GM19438 (cell line): ENCODE measurements around the gene TPX2.

ENCODE experiments used
- ATAC-seq: cut with Tn5 transposase; IDR thresholded peaks from one replicate; pipeline ENCODE4 v1.9.1; 2021; ENCODE audit warnings: low read depth; ENCODE audit not compliant: unreplicated experiment

The TPX2 gene

DNA sequence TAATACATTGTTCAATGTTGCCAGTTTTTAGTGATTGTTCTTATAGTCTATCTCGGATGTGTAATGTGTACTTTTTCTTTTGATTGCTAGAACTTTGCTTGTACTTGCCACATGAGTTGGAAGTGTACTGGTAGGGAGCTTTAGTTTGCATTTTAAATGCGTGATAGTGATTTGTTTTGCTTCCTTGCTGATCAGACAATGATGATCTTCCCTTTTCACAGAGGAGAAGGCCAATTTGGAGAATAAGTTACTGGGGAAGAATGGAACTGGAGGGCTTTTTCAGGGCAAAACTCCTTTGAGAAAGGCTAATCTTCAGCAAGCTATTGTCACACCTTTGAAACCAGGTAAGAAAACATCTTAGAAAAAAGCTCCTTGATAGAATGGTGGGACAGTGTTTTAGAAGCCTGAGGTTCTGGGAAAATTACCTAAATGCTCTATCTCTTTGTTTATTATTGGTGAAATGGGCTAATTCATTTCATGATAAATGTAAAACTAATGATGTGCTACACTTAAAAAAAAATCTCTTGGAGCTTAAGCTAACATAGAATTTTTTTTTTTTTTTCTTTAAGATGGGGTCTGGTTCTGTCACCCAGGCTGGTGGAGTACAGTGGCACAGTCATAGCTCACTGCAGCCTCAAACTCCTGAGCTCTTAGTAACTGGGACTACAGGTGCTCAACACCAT lies 20.9 kb downstream of the TPX2 start:
- no peak for ATAC-seq

DNA sequence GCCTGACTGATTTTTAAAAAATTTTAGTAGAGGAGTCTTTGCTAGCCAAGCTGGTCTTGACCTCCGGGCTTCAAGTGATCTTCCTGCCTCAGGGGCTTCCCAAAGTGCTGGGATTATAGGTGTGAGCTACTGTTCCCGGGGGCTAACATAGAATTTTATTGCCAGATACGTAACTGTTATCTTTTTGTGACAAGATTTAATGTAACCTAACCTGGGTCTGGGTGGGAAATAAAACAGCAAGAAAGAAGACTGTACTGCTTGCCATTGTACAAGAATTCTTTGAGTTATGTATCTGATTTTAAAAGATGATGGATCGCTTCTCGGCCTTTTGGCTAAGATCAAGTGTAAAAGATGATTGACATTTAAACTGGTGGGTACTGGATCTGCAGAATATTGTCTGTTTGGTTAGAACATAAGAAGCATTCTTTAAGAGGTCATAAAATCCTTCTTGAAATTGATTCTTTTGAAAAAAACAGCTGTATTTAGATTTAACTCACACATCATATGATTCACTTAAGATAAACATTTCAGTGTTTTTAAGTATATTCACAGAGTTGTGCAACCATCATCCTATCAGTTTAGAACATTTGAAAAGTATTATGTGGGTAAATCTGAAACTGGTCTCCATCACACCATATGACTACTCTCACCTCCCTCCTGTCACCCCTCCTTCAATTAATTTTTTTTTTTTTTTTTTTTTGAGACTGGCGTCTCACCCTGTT lies 21.6 kb downstream of the TPX2 start:
- ATAC-seq, result no peak

DNA sequence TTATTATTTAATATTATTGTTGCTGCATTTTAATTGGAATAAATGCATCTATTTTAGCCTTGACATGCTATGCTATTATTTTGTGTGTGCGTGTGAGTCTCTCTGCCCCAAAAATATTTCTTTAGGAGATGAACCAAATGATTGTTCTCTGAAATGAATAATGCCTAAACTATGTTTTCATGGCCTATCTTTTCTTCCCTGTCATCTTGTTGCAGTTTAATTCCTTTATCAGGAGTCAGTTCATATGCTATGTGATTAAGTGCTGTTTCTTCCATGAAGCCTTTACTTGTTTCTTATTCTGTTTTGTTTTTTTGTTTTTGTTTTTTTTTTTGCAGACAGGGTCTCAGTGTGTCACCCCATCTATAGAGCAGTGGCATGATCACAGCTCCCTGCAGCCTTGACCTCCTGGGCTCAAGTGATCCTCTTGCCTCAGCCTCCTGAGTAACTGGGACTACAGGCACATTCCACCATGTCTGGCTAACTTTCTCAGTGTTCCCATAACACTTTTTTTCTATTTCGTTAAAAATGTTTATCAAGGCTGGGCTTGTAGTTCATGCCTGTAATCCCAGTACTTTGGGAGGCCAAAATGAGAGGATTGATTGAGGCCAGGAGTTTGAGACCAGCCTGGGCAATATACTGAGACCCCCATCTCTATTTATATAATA lies 25.7 kb downstream of the TPX2 start:
- no peak for ATAC-seq

DNA sequence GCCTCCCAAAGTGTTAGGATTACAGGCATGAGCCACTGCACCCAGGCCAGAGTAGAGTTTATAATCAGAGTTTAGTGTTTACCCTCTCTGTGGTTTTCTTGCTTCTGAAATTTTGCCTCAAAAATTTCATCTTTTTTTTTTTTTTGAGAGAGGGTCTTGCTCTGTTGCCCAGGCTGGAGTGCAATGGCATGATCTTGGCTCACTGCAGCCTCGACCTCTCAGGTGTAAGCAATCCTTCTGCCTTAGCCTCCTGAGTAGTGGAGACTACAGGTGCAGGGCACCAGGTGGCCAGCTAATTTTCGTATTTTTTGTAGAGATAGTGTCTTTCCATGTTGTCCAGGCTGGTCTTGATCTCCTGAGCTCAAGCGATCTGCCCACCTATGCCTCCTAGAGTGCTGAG lies 28.7 kb downstream of the TPX2 start:
- ATAC-seq, result no peak

DNA sequence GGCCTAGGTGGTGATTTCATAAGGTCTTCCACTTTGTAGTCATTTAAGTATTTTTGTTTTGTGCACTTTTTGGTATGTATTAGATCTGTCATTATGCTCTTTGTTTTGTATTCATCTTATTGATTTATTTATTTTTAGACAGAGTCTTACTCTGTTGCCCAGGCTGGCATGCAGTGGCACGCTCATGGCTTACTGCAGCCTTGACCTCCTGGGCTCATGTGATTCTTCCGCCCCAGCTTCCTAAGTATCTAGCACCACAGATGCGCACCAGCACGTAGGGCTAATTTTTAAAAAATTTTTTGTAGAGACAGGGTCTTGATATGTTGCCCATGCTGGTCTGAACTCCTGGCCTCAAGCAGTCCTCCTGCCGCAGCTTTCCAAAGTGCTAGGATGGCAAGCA lies 30.6 kb downstream of the TPX2 start:
- no peak for ATAC-seq

DNA sequence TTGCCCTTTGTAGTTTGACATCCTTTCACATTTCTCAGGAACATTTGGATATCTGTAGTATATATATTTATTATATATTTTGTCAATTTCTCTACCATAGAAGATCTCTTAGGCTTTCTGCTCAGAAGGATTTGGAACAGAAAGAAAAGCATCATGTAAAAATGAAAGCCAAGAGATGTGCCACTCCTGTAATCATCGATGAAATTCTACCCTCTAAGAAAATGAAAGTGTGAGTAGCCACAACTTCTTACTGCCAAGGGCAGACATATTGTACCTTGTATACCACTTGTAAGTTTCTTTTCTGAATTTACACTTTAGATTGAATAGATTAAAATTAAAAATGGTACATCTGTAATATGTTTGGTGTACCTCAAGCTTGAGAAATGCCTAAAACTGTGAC lies 31.2 kb downstream of the TPX2 start:
- ATAC-seq, result no peak

DNA sequence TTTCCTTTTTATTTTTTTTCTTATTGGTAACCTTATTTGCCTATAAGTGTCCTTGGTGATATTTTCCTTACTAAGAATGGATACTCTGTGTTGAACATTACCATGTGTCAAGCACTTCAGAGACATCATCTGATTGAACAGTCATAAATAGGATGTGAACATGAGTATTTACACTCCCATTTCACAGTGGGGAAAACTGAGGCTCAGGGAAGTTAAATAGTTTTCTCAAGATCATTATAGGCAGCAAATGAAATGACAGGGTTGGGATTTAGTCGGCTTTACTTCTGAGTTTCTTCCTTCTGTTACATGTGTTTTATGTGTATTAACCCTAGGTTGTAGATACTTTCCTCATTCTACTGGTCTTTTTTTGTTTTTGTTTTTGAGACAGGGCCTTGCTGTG lies 35.3 kb downstream of the TPX2 start:
- no peak for ATAC-seq

DNA sequence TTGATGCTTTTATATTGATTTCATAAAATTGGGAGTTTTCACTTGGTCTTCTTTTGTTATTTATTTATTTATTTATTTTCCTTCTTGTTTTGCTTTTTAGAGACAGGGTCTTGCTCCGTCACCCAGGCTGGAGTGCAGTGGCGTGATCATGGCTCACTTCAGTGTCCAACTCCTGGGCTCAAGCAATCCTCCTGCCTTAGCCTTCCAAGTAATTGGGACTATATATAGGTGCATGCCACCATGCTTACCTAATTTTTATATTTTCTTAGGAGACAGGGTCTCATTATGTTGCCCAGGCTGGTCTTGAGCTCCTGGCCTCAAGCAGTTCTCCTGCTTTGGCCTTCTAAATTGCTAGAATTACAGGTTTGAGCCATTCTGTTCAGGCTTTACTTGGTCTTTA lies 41.7 kb downstream of the TPX2 start:
- no peak for ATAC-seq

DNA sequence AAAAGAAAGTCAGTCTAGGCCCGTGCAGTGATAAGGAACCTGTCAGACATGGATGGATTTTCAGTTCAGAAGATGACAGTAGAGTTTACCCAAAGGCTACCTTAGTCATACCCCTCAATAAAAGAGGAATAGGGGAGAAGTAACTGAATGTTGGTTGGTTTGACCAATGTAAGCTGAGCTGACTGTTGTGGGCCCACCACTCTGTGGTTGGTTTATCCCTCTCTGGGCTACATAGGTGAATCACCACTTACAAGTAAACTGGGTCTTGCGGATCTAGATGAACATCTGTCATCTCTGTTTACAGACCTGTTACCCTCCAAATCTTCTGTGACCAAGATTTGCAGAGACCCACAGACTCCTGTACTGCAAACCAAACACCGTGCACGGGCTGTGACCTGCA lies 42.9 kb downstream of the TPX2 start:
- ATAC-seq, result no peak

DNA sequence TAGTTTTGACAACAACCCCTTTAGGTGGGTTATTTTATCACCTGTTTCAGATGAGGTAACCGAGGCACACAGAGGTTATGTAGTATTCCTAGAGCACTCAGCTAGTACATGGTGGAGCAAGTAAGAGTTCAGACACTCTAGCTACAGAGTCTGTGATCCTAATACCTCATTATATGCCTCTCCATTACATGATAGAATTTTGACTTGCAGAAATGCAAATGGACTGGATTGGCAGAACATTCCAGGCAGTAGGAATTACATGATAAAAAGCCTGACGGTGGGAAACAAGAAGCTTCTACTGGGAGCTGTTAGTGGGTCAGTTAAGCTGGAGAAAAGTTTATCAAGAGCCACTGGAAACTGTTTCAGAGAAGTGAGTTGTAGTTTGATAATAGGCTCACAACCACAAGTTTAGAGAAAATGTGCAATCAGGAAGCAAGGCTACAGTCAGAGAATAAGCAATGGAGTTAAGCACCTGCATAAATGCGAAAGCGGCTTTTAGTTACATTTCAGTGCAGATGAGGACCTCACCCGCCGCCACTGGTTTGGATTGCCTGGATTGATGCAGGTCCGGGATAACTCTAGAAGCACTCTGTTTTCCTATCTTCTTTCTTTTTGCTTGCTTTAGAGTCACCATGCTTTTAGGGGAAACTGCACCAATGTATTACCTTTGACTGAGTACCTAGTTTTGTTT lies 45.4 kb downstream of the TPX2 start:
- no peak for ATAC-seq

DNA sequence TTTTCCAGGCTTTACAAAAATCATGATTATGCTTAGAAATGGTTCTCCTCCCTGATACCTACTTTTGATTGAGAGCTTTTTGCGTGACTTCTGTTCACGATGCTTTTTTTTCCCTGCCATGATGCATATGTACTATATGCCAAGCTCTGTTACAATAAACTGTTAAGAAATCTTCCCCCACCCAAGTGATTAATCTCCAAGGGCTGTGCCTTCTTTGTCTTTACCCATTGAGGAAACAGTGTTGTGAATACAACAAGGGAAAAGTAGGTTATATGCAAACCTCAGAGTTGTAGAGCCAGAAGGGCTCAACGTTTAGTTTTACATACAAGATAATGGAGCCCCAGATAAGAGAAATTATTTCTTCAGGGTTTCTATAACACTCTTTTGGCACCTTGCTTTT lies 46.0 kb downstream of the TPX2 start:
- no peak for ATAC-seq

DNA sequence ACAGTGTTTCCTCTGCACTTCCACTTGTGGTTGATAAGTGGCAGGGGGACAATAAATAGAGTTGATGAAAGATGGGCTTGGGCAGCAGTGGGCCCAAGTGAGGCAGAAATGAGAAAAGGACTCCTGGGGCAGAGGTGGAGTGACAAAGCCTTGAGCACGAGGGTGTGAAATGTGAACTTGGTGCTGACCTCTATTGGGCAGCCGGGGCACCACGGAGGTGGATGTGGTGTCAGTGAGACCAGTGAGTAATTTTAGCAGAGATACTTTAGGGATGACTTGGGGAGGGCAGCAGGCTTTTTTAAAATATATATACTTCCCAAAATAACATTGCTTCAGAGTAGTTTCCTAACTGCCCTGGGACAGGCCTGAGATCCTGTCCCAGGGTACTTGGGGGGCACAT lies 49.5 kb downstream of the TPX2 start:
- no peak for ATAC-seq

DNA sequence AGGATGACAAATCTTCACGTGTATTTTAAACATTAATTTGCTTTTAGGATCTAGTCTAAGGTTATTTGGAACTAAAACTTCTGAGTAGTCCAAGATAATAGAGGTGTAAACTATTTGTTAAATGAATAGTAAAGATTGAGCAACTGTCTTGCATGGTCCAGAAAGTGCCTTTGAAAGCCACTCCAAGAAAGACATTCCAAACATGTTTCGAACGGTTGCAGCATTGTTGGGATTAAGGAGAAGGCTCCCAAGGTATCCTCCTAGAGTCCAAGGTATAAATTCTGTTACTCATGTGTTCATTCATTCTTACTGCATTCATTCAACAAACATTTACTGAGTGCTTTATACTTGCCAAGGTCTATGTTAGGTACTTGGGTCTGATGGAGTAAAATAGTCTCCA lies 51.3 kb downstream of the TPX2 start:
- no peak for ATAC-seq

DNA sequence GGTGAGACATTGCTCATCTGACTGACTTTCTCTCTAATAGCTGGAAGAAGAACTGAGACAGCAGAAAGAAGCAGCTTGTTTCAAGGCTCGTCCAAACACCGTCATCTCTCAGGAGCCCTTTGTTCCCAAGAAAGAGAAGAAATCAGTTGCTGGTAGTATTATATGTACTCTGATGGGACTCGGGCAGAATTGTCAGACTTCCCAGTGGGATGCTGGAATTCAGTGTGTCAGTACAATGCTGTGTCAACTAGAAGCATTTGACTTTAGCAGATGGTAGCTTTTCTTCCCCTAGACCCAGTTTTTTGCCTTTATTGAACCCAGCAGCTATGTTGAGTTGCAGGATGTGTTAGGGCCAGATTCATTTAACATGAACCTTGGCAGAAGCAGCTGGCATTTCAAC lies 58.3 kb downstream of the TPX2 start:
- ATAC-seq, result no peak

DNA sequence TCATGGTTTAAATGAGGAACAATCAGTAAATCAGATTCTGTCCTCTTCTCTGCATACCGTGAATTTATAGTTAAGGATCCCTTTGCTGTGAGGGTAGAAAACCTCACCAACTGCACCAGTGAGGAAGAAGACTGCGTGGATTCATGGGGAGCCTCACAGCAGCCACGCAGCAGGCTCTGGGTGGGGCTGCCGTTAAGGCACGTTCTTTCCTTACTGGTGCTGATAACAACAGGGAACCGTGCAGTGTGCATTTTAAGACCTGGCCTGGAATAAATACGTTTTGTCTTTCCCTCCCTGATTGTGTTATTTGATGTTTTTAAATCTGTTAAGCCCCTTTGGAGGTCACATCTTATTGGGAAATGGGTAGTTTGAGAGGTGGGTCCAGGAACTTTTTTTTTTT lies 62.4 kb downstream of the TPX2 start:
- no peak for ATAC-seq

DNA sequence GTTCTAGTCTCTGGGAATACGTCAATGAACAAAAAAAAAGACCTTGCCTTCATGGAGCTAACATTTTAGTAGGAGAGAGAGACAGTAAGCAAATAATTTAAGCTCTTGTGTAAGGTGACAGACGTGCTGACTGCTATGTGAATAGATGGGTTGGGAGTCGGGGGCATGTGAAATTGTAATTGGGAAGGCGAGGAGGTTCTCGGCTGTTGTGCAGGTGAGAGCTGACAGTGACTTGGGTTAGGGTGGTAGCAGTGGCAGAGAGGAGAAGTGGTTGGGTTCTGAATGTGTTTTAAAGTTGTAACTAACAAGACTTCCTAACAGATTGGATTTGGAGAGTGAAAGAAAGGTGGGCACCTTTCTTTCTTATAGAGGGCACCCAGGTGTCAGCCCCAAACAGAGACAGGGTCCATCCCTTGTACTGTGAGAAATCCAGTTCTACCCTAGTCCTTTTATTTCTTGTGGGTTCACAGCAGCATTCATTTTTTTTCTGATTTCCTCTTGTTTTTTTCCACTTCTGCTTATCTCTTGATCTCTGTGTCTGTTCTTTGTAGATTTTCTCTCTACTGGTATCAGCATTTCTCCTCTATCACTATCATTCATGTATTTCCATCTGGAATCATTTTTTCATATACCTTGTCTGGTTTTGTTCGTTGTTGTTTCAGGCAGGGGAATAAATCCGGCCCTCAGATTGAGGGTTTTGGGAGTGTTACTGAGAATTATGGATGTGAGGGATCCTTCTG lies 64.6 kb downstream of the TPX2 start:
- ATAC-seq, result no peak

DNA sequence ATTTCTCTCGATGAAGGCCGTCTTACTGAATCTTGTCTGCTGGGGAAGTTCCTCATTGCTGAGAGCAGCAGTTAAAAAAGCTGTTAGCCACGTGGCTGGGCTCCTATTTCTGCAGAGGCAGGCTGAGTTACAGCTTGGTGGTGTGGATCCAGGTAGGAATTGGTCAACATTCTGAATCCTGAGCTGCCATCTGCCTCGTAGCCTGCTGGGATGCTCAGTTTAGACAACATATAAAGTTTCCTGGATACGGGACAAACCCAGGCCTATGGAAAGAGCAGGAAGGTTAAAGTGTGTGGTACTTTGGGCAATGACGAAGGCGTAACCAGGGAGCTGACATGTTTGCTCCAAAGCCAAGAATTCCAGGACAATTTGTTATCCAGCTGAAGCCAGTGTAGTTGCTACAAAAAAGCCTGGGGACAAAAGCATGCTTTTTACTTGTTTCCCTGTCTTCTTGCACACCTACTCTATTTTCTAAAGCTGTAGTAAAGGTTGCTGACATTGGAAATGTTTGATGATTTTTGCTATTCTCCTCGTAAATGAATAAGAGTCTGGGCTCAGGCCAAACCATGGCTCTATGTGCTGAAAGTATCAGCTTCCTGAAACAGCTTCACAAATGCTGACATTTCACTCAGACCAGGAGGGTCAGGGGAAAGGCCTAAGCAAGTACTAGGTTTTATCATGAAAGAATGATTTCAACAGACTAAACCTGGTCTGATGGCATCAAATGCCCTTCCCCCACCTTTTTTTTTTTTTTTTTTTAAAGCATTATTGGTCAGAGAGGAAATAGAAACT lies 67.7 kb downstream of the TPX2 start:
- no peak for ATAC-seq

DNA sequence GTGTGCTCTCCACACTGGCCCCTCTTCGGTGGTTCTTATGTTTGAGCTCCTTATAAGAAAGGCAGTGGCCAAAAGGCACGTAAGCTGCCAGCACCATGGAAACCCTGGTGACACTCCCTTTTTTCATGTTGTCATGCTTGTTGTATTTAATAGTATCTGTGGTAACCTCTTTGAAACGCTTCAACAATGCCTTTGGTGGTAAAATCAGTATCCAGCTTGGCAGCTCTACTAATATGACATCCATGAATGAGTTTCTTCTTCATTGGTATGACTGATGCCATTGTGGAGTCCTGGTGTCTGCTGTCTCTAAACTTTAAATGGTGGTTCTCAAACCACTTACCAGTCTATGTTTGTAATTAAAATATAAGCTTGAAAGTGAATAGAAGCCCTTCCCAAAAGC lies 69.4 kb downstream of the TPX2 start:
- no peak for ATAC-seq

DNA sequence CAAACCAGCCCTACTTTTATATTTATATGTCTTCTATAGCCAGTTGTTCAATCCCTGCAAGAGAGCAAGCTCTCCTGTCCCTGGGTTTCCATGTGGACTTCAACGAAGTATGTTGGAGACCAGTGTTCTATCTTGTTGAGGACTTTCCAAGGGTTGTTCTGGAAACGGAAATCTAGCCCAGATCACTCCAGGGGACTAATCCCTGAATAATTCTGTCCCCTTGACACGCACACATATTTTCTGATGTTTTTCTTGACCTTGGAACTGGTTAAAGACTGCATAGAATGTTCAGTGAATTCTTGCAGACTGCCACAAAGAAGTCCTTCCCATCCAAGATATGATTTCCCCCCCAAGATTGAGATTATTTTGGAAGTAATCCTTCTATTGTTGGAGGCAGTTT lies 70.6 kb downstream of the TPX2 start:
- ATAC-seq, result no peak

DNA sequence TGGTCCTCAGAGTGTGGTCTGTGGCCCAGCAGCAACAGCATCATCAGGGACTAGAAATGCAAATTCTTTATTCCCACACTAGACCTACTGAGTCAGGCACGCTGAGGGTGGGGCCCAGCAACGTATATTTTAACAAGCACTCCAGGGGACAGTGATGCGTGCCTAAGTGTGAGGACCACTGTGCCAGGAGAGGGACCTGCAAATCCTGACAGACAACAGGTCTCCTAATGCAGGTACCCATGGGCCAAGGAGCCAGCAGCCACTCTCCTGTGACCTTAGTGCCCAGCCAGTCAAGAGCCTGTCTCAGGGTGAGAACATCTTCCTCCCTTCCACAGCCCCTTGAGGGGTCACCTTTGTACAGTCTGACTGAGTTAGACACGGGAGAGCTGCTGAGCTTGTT lies 72.1 kb downstream of the TPX2 start:
- no peak for ATAC-seq
